Panc1 (cell line): ENCODE measurements around the gene ISY1. TPM values are rescaled to one million over a fixed set of nuclear protein-coding genes. Genes with fewer than 3 reads are reported as not detected.

Experiments
- ATAC-seq: fragments of 200-7000 bp; cut with Tn5 transposase; 2 replicates; pipeline ENCODE4 v1.9.1; 2020; ENCODE audit warnings: mild to moderate bottlenecking, moderate library complexity
- BruUV-seq: library from RNA; stranded (reverse); fragments of 400-500 nt; replicated peaks from 2 replicates; lab custom pipeline; 2021; lab: Mats Ljungman, UMichigan
- CTCF ChIA-PET: fragments of 300-600 bp; sonication (Branson Sonifier 250); formaldehyde crosslinking; loops from one replicate; lab custom pipeline; 2022; ENCODE audit warnings: antibody characterized with exemption; lab: Charles Lee
- POLR2A ChIA-PET: fragments of 300-600 bp; sonication (Branson Sonifier 250); formaldehyde crosslinking; loops from one replicate; lab custom pipeline; 2022; ENCODE audit warnings: antibody characterized with exemption; lab: Charles Lee
- DNase-seq: peaks from one replicate; pipeline ENCODE4 v3.0.0-alpha.2; 2010; ENCODE audit warnings: low read depth, low spot score
- H3K27ac ChIP-seq: 2 replicates; pipeline ENCODE4 v1.5.1; 2011; ENCODE audit warnings: mild to moderate bottlenecking, low read length, inconsistent platforms
- H3K27me3 ChIP-seq: fragments of 200-500 bp; sonication (Bioruptor generic); 2 replicates; pipeline ENCODE4 v1.6.0; 2014; ENCODE audit warnings: low read length, inconsistent platforms; ENCODE audit not compliant: control insufficient read depth, insufficient read depth
- H3K36me3 ChIP-seq: fragments of 200-500 bp; sonication (Bioruptor generic); 2 replicates; pipeline ENCODE4 v1.5.1; 2014; ENCODE audit warnings: inconsistent platforms, mild to moderate bottlenecking, low read length, moderate library complexity; ENCODE audit not compliant: control insufficient read depth, insufficient read depth
- H3K4me1 ChIP-seq: 2 replicates; pipeline ENCODE4 v1.5.1; 2011; ENCODE audit warnings: inconsistent platforms, mild to moderate bottlenecking, low read length, moderate library complexity; ENCODE audit not compliant: control insufficient read depth, insufficient read depth
- H3K4me3 ChIP-seq, 2 experiments: 2 replicates each; pipeline ENCODE4 v1.5.1; 2011 to 2012; ENCODE audit warnings: low read depth in 2 of 2, low read length in 2 of 2, mild to moderate bottlenecking in 2 of 2, inconsistent platforms in 1 of 2, moderate library complexity in 1 of 2
- H3K9me3 ChIP-seq: fragments of 200-500 bp; sonication (Bioruptor generic); 2 replicates; pipeline ENCODE4 v1.5.1; 2014; ENCODE audit warnings: low read depth, mild to moderate bottlenecking, inconsistent platforms, low read length, moderate library complexity; ENCODE audit not compliant: control insufficient read depth, insufficient read depth
- CTCF ChIP-seq: fragments of 450-650 bp; IDR thresholded peaks from 2 replicates; pipeline ENCODE4 v1.5.1; 2017; ENCODE audit warnings: mild to moderate bottlenecking
- POLR2AphosphoS5 ChIP-seq: IDR thresholded peaks from 2 replicates; pipeline ENCODE4 v1.6.1; 2012; ENCODE audit warnings: mild to moderate bottlenecking, low read depth, low read length, moderate library complexity
- REST ChIP-seq, 2 experiments: IDR thresholded peaks; 2 replicates each; pipeline ENCODE4 v1.6.1; 2011 to 2012; ENCODE audit warnings: low read depth in 2 of 2, control low read depth in 1 of 2, low read length in 1 of 2, mild to moderate bottlenecking in 1 of 2, moderate library complexity in 1 of 2; ENCODE audit not compliant: insufficient read depth in 1 of 2
- SIN3A ChIP-seq: IDR thresholded peaks from 2 replicates; pipeline ENCODE4 v1.6.1; 2012; ENCODE audit warnings: low read depth, mild to moderate bottlenecking, low read length, moderate library complexity, borderline replicate concordance; ENCODE audit not compliant: insufficient read depth
- TCF7L2 ChIP-seq: IDR thresholded peaks from 2 replicates; pipeline ENCODE4 v1.6.1; 2011; ENCODE audit warnings: mild to moderate bottlenecking, low read depth, low read length, inconsistent platforms
- in situ Hi-C: cut with HindIII; loops from 2 replicates; pipeline ENCODE4 v1.10.0; 2016; ENCODE audit warnings: low sequenced_read_pairs, low pct_unique_long_range_greater_than_20kb
- intact Hi-C: fragments of 100-400 bp; cut with micrococcal nuclease; formaldehyde crosslinking; loops from one replicate; pipeline ENCODE4 v1.10.0; 2022; ENCODE audit not compliant: unreplicated experiment
- total RNA-seq: library from RNA; stranded (reverse); gene quantifications from one replicate; pipeline ENCODE4 v1.2.1, GENCODE V29; 2021; ENCODE audit not compliant: unreplicated experiment

ISY1 gene
- total RNA-seq, 1 experiment from 2014 or later, result 45.7 TPM

DNA sequence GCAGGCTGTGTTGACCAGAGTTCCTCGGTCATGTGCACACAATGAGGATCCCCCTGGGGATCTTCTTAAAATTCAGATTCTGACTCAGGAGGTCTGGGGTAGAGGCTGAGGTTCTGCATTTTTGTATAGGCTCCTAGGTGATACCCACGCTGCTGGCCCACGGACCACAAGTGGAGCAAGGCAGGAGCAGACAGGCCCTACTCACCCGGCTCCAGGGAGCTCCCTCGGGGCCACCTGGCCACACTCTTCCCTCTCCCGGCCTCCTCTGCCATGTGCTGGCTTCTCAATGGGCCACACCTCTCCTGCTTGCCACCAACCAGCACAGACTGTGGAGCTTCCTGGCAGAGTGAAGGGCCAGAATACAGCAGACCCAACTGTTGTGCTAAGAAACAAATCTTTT, 76.4 kb downstream of the ISY1 start:
- no peak for DNase-seq
- CTCF ChIA-PET, result interaction anchor here (0.6 kb wide), 2 partner anchors 22 to 68 kb away, joined by 3 to 8 read pairs; no protein-coding TSS in a partner anchor
- in situ Hi-C loops, result no loop called here

GRCh38 chr3:129082026-129082425, 78.8 kb downstream of the ISY1 start:
- H3K4me3 ChIP-seq, result no peak overlapping the region
- ATAC-seq (no peak), DNase-seq (no peak)
- H3K27ac ChIP-seq, result no peak overlapping the region
- intact Hi-C loops, result loop anchor here (10.0 kb wide), 1 partner anchor 107 kb away; no protein-coding TSS in a partner anchor
- H3K4me1 ChIP-seq, result peaks cover under 1% of the 10 kb centered on the region; the same call in 1 of the 2 replicates
- ChIA-PET POLR2A (interaction anchor here (0.6 kb wide), 1 partner anchor 135 kb away, joined by 4 read pairs; no protein-coding TSS in a partner anchor), CTCF (no interaction called here)
- H3K9me3 ChIP-seq, result no peaks in the 10 kb centered on the region
- TF ChIP-seq REST (IDR thresholded peaks at IDR 0.05; ENCODE audit: insufficient read depth in 1 of 2, low read depth in 2 of 2, low read length in 1 of 2) (no peak), CTCF (no peak), SIN3A (no peak), TCF7L2 (no peak), POLR2AphosphoS5 (no peak)
- BruUV-seq, result no TSS peak
- no peaks in the 10 kb centered on the region for H3K27me3 ChIP-seq
- no peaks in the 10 kb centered on the region for H3K36me3 ChIP-seq
- in situ Hi-C loops, result no loop called here

More for the DNA sequence above, 76.4 kb downstream of the ISY1 start:
- no peak for TF ChIP-seq REST (IDR thresholded peaks at IDR 0.05; ENCODE audit: insufficient read depth in 1 of 2, low read depth in 2 of 2, low read length in 1 of 2)
- TF ChIP-seq TCF7L2, result no peak
- no peak for TF ChIP-seq SIN3A
- no peak for TF ChIP-seq POLR2AphosphoS5
- TF ChIP-seq CTCF, result no peak
- H3K9me3 ChIP-seq, result no peaks in the 10 kb centered on the region
- POLR2A ChIA-PET, result interaction anchor here (0.7 kb wide), 1 partner anchor 141 kb away, joined by 17 read pairs; no protein-coding TSS in a partner anchor
- H3K27me3 ChIP-seq, result no peaks in the 10 kb centered on the region
- no peak overlapping the region for H3K27ac ChIP-seq
- intact Hi-C loops, result loop anchor here (10.0 kb wide), 1 partner anchor 110 kb away; no protein-coding TSS in a partner anchor
- H3K36me3 ChIP-seq, result no peaks in the 10 kb centered on the region
- no TSS peak for BruUV-seq
- H3K4me3 ChIP-seq, result no peak overlapping the region
- no peak for ATAC-seq
- peaks cover 4% of the 10 kb centered on the region for H3K4me1 ChIP-seq
